ENCODE results near the gene MAN2B1.
A peak's percentile ranks its signal among the peaks of the same experiment; 100 is the strongest.

MAN2B1 gene

DNA sequence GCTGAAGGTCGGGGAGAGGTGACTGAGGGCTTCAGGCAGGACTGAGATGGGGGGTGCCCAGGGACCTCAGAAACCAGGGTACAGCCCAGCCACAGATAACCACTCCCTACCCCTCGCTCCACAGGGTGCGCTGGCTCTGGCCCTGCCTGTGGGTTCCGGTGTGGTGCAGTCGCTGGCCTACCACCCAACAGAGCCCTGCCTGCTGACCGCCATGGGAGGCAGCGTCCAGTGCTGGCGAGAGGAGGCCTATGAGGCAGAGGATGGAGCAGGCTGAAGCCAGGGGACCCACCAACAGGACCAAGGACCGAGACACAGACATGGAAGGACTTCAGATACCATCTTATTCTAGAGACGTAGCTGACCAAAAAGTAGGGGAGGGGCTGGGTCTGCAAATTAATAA, 8.9 kb upstream of the MAN2B1 start:
- 0 out of 2 replicates have a peak, but pooled peaks cover 6% of the 10 kb centered on the region for H3F3A ChIP-seq (ENCODE audit: insufficient read depth, low read length)
- H3K27me3 ChIP-seq (replicated peaks; ENCODE audit: insufficient read depth, low read length): no peaks in the 10 kb centered on the region
- peaks cover 40% of the 10 kb centered on the region for H3K79me2 ChIP-seq (ENCODE audit: low read length)
- no peaks in the 10 kb centered on the region for H3K9me2 ChIP-seq (replicated peaks; ENCODE audit: insufficient read depth, low read length)
- DNase-seq: no peak
- H3K4me3 ChIP-seq (ENCODE audit: low read length): no peak overlapping the region
- TF ChIP-seq EZH2phosphoT487 (IDR thresholded peaks at IDR 0.05; ENCODE audit: low read length) (no peak), EZH2 (optimal IDR thresholded peaks at IDR 0.05; ENCODE audit: low read depth, low read length) (no peak)
- TF ChIP-seq, protein P1, sequence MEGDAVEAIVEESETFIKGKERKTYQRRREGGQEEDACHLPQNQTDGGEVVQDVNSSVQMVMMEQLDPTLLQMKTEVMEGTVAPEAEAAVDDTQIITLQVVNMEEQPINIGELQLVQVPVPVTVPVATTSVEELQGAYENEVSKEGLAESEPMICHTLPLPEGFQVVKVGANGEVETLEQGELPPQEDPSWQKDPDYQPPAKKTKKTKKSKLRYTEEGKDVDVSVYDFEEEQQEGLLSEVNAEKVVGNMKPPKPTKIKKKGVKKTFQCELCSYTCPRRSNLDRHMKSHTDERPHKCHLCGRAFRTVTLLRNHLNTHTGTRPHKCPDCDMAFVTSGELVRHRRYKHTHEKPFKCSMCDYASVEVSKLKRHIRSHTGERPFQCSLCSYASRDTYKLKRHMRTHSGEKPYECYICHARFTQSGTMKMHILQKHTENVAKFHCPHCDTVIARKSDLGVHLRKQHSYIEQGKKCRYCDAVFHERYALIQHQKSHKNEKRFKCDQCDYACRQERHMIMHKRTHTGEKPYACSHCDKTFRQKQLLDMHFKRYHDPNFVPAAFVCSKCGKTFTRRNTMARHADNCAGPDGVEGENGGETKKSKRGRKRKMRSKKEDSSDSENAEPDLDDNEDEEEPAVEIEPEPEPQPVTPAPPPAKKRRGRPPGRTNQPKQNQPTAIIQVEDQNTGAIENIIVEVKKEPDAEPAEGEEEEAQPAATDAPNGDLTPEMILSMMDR (IDR thresholded peaks at IDR 0.05; ENCODE audit: low read length): no peak
- H3K9ac ChIP-seq (ENCODE audit: low read length): no peak overlapping the region
- H3K36me3 ChIP-seq (replicated peaks; ENCODE audit: insufficient read depth, low read length): peaks cover 10% of the 10 kb centered on the region; the same call in 1 of the 2 replicates
- peaks cover 3% of the 10 kb centered on the region for H3K4me1 ChIP-seq (ENCODE audit: low read length)
- H3K9me3 ChIP-seq (replicated peaks; ENCODE audit: insufficient read depth, low read length): no peaks in the 10 kb centered on the region
- no peak overlapping the region for H3K4me2 ChIP-seq (ENCODE audit: low read depth, low read length)
- no peak overlapping the region for H3K27ac ChIP-seq (ENCODE audit: low read length)
- no peak overlapping the region for H2AFZ ChIP-seq (ENCODE audit: low read length)
- 0 out of 2 replicates have a peak, but pooled peaks cover 5% of the 10 kb centered on the region for H4K20me1 ChIP-seq (ENCODE audit: insufficient read depth, low read length)

DNA sequence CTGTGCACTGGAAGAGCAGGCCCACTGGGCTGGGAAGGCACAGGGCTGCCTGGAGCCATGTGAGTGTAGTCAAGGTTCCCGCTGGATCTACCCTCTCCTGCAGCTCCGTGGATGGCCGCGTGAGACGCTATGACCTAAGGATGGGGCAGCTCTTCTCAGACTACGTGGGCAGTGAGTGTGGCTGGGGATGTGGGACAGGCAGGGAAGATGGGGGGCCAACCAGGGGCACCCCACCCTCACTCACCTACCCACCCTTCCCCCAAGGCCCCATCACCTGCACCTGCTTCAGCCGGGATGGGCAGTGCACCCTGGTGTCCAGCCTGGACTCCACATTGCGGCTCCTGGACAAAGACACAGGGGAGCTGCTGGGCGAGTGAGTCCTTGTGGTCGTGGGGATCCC, 6.2 kb upstream of the MAN2B1 start:
- TF ChIP-seq, protein P1 (IDR thresholded peaks at IDR 0.05; ENCODE audit: low read length): no peak
- TF ChIP-seq EZH2 (optimal IDR thresholded peaks at IDR 0.05; ENCODE audit: low read depth, low read length) (no peak), EZH2phosphoT487 (IDR thresholded peaks at IDR 0.05; ENCODE audit: low read length) (no peak)
- Histone ChIP-seq H3K4me3 (ENCODE audit: low read length) (no peak overlapping the region), H3K79me2 (ENCODE audit: low read length) (peaks cover 49% of the 10 kb centered on the region), H3K4me2 (ENCODE audit: low read depth, low read length) (no peak overlapping the region), H3K36me3 (replicated peaks; ENCODE audit: insufficient read depth, low read length) (peaks cover 5% of the 10 kb centered on the region; the same call in 1 of the 2 replicates), H3F3A (ENCODE audit: insufficient read depth, low read length) (0 out of 2 replicates have a peak, but pooled peaks cover 6% of the 10 kb centered on the region), H3K27ac (ENCODE audit: low read length) (no peak overlapping the region), H3K9me2 (replicated peaks; ENCODE audit: insufficient read depth, low read length) (no peaks in the 10 kb centered on the region), H3K9ac (ENCODE audit: low read length) (no peak overlapping the region), H3K9me3 (replicated peaks; ENCODE audit: insufficient read depth, low read length) (no peaks in the 10 kb centered on the region), H2AFZ (ENCODE audit: low read length) (no peak overlapping the region), H3K4me1 (ENCODE audit: low read length) (peaks cover 14% of the 10 kb centered on the region), H3K27me3 (replicated peaks; ENCODE audit: insufficient read depth, low read length) (no peaks in the 10 kb centered on the region), H4K20me1 (ENCODE audit: insufficient read depth, low read length) (0 out of 2 replicates have a peak, but pooled peaks cover 5% of the 10 kb centered on the region)
- no peak for DNase-seq

DNA sequence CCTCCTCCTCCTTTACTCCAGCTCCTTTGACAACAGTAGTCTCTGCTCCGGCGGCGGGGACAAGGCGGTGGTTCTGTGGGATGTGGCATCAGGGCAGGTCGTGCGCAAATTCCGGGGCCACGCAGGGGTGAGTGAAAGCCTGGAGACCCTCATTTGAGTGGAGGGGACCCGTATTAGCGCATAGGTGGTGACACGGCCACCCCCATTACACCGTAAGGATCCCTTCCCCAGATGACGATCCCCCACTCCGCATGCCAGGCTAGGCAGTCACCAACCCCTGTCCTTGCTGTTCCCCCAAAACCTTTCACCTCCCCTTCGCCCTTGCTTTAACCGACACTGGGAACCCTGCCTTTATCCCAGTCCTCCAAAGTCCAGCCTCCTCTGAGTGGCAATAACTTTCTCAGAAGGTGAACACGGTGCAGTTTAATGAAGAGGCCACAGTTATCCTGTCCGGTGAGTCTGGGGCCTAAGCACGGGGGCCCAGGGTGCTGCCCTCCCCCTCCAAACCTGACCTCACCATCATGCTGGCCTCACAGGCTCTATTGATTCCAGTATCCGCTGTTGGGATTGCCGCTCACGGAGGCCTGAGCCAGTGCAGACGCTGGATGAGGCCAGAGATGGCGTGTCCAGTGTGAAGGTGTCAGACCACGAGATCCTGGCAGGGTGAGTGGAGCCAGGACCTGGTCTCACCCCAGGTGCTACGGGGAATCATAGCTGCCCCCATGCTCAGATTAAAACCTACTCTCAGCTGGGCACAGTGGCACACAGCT, 3.8 kb upstream of the MAN2B1 start:
- DNase-seq: no peak
- H3K9me2 ChIP-seq (replicated peaks; ENCODE audit: insufficient read depth, low read length): no peaks in the 10 kb centered on the region
- no peaks in the 10 kb centered on the region for H3K36me3 ChIP-seq (replicated peaks; ENCODE audit: insufficient read depth, low read length)
- H3K9me3 ChIP-seq (replicated peaks; ENCODE audit: insufficient read depth, low read length): no peaks in the 10 kb centered on the region
- H3K27ac ChIP-seq (ENCODE audit: low read length): peak overlapping the region; percentile 87; the same call in 1 of the 2 replicates
- peaks cover 22% of the 10 kb centered on the region for H3K4me1 ChIP-seq (ENCODE audit: low read length)
- H2AFZ ChIP-seq (ENCODE audit: low read length): peak overlapping the region; percentile 94
- peaks cover 61% of the 10 kb centered on the region for H3K79me2 ChIP-seq (ENCODE audit: low read length)
- no peaks in the 10 kb centered on the region for H3F3A ChIP-seq (ENCODE audit: insufficient read depth, low read length)
- no peaks in the 10 kb centered on the region for H4K20me1 ChIP-seq (ENCODE audit: insufficient read depth, low read length)
- peak overlapping the region; percentile 83 for H3K4me2 ChIP-seq (ENCODE audit: low read depth, low read length)
- H3K4me3 ChIP-seq (ENCODE audit: low read length): peak overlapping the region; percentile 97
- H3K27me3 ChIP-seq (replicated peaks; ENCODE audit: insufficient read depth, low read length): no peaks in the 10 kb centered on the region
- TF ChIP-seq EZH2phosphoT487 (IDR thresholded peaks at IDR 0.05; ENCODE audit: low read length) (no peak), EZH2 (optimal IDR thresholded peaks at IDR 0.05; ENCODE audit: low read depth, low read length) (no peak)
- H3K9ac ChIP-seq (ENCODE audit: low read length): peak overlapping the region; percentile 96

Measured in MM.1S (cell line).